CD4-positive, alpha-beta T cell treated with Interleukin-17A for 4 hours (primary cell): ENCODE data around the gene SEPSECS.
"Not testable (repeated sequence)": the region's sequence is repeated elsewhere in the genome, so short reads cannot be mapped to it uniquely, and the experiment has no call there.

Experiments
- DNase-seq: peaks from one replicate; pipeline ENCODE4 v3.0.0-alpha.2; 2020; ENCODE audit warnings: mixed read lengths

Gene SEPSECS

DNA sequence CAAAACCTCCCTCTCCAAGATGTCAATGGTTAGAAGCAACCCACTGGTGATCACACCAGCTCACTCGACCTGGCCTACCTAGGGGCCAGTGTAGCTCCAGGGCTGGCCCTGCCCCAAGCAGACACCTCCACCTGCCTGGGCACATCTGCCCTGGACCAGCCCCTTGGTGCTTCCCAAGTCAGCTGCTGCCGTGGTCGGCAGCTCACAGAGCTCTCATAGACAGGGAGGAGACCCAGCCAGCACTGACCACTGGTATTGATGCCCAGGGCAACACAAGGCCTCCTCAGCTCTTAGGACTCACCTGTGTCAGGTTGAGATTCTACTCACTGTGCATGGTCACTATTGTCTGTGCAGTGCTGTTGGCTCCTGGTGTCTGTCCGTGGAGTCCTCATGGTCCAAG is 51.7 kb downstream of the SEPSECS start:
- no peak for DNase-seq

DNA sequence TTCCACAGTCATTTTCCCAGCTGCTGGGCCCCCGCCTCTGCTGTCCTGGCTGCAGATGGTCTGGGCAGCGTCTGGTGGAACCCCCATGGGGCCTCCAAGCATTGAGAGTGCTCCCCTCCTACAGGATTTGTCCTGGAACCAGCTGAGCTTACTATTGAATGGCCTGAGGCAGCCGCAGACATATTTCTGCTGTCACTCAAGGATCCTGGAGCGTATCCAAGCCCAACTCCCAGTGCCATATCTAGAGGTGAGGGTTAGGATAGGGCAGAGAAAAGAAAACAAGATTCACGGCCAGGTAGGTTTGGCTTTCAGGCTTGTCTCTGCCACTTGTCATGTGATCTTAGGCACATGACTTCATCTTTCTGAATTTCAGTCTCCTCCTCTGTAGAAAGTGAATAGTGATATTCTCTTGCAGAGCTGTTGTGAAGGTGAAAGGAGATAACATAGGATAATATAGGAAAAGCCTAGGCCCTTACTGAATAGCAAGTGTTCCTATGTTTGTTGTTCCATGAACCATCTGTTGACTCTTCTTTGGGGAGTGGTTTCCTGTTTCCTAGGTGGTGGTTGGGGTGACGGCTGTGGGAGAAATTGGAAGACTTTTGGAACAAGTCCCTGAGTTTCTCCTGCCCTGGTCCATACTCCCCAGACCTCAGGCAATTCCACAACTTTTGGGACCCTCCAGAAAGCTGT is 52.3 kb downstream of the SEPSECS start:
- no peak for DNase-seq

DNA sequence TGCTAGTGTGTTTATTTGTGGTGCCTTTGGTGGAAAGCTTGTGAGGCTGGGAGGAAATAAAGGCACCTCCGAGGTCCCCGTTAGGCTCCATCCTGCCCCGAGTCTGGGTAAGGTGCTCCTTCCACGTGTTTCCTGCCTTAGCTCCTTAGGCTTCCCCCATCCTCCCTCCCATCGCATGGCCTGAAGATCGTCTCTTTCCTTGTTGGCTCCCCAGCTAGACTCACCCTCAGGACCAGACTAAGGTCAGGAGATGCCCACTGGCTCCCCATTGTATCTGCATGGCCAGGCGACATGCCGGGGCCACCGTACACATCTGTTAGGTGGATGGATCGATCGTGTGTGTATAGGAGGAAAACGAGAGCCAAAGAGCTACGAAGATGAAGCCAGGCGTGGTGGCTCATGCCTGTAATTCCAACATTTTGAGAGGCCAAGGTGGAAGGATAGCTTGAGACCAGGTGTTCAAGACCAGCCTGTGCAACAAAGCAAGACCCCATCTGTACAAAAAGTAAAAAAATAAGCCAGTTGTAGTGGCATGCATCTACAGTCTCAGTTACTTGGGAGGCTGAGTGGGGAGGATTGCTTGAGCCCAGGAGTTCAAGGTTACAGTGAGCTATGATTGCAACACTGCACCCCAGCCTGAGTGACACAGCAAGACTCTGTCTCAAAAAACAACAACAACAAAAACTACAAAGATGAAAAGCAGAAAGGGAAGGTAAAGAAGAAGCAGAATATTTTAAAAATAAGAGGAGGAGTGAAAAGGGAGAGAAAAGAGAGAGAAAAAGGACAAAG is 53.7 kb downstream of the SEPSECS start:
- no peak for DNase-seq

DNA sequence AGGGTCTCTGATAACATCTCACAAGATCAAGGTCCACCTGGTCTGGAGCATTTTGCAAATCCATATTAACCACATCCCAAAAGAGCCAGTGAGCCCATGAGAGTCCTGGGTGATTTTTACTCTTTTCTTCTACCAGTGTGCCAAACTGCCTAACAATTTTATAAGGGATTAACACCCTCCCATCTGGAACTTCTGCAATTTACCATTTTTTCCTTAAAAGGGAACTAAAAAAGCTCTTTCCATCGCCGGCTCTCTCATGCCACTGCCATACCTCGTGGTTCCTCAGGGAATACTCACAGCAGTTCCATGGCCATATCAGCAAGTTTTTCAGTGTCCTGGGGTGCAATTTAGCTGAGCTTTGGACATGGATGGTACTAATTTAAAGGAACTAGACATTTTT is 55.7 kb downstream of the SEPSECS start:
- DNase-seq, result no peak

DNA sequence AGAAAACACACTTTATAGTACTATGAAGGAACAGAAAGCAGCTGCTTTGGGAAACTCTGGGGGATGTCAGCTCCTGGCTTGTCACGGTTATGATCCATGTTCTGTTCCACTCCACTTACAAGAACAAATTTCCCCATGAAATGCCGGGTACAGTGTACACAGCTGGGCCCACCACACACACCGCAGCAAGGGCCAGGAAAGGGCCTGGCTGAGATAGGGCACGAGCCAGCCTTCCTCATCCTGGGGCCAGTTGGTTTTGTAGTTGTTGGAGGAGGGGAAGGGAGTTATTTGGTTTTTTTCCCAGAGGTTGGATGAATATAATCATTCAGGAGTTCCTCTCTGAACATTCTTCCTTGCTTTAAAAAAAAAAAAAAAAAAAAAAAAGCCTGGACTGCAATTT is 56.8 kb downstream of the SEPSECS start:
- DNase-seq, result no peak

DNA sequence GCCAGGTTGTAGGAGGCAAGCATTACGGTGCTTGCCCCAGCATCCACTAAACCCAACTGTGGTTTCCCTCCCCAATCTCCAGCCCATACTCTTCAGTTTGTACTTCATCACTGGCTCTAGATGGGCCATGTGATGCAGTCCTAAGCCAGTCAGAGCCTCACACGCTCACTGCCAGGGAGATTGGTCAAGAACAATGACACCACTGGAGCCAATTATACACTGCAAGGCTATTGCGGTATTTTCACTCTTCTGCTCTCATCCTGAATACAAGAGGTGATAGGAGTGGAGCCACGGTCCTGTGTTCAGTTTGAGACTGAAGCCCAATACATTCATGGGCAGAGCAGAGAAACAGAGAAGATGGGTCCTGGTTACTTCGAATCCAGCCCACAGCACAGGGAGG is 58.4 kb downstream of the SEPSECS start:
- DNase-seq, result no peak

DNA sequence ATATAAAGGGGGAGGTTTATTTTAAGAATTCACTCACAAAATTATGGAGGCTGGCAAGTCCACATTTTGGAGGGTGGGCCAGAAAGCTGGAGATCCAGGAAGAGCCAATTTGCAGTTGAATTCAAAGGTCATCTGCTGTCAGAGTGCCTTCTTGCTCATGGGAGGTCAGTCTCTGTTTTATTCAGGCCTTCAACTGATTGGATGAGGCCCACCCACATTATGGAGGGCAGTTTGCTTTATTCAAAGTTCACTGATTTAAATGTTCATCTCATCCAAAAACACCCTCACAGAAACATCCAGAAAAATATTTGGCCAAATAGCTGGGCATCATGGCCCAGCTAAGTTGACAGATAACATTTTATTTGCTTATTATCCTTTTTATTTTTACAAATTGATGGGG is 59.5 kb downstream of the SEPSECS start:
- no peak for DNase-seq

DNA sequence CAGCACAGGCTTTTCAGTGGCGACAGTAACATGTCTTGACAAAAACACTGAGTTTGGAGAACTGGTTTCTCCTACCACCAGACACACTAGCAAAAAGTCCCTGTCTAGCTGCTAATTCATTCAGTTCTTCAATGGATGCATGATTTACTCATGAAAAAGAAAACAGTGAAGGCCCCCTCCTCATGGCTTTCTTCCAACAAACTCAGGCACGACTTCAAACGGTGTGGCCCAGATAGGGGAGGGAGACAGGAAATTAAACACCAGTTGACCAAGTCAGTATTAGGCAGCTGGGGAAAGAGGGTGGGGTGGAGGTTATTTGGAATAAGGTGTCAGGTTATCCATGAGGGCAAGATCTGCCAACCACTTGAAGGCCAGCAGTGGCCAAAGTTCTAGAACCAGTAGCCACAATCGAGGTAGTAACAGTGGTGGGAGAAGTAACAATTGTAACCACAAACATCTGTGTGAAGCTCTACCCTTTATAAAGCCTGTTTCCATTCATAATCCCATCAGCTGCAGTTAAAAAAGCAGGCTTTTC is 60.2 kb downstream of the SEPSECS start:
- no peak for DNase-seq

DNA sequence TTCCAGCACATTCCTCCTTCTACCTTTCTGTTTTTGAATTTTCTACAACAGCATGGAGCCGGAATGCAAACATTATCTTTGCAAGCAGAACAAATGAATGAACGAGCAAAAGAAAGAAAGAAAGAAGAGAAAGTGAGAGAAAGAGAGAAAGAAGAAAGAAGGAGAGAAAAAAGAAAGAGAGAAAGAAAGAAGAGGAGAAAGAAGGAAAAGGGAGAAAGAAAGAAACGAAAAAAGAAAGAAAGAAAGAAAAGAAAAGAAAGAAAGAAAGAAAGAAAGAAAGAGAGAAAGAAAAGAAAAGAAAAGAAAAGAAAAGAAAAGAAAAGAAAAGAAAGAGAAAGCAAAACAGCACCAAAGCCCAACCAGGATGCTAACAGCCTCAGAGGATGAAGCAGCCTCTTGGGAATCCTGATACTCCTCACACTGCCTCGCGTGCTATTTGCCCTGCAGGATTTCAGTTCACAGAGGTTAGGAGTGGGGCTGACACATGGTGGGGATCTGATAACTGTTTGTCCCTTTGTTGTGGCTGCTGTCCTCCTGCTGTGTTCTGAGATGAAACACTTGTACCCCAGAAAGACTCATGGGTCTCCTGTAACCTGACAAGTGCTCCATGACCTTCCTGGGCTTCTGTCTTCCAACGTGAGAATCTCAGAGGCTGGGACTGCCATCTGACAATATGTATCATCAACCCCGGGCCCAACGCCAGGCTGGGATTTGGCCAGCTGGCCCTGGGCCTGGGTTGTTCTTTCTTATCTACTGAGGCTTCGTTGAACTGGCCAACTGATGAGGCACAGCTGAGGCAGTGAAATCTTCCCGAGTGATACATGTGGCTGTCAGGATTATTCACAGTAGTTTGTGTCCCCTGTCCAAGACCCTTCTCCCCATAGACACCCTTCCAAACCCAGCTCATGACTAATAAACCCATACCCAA is 61.0 kb downstream of the SEPSECS start:
- no peak for DNase-seq

DNA sequence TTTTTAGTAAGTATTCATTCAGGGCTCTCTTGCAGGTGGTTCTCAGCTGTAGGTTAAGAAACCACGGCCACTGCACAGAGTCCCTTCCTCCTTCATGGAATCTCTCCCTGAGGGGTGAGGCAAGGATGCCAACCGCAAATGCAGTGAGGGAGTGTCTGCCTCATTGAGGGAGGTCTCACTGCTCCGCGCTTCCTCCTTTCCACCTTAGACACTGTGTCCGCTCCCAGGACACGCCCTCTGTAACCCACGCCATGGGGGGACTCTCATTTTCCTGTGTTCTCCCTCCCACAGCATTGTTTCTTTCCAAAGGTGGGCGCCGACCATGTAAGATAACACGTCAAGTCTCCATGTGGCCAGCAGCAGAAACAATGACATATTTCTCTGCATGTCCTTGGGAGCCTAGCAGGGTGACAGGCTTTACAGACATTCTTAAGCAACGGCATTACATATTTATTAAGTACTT is 63.2 kb downstream of the SEPSECS start:
- no peak for DNase-seq

DNA sequence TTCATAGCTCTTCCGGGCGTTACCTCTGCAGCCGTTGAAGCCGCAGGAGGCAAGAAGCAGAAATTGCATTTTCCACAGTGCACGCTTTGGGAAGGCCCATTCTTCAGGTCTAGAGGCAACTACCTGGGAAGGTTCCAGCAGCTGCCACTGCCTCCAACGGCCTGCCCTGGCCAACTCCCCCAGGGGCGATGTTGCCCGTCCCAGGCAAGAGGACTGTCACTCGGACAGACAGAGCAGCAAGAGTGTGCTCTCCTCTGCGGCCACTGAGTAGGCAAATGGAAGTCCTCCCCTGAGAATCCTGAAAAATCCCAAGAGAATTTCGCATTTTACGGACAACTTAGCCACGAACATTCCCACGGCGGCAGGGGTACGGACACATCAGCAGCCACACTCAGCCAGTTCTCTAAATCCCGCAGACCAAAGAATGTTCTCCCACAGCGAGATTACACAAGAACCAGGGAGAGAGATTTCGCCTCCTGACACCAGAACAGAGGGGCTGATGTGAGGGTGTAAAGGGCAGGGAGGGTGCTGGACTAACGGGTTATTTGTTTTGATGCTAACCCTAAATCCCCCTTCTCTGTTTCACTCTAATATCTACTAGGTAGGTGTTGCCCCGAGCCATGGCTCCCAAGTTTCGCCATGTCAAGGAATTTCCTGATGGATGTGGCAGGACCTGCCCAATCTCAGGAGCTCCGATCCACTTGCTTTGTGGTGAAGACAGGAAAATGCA is 63.8 kb downstream of the SEPSECS start:
- DNase-seq, result no peak

DNA sequence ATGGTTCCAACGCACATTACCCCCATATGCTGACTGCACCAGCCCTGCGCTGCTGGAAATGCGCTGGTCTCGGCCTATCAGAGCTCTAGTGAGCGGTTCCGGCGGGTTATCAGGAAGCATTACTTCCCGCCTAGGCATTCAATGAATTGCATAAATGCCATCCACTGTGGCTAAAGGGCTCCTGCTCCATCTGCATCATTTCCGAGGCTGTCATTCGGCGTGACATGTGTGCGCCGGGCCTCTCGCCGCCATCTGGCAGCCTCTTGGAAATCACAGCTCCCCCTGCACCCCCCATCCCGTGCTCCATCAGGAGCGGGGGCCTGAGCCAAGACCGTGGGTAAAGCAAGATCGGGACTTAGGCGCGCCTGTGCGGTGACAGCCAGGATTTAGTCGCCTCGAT is 64.4 kb downstream of the SEPSECS start:
- no peak for DNase-seq

DNA sequence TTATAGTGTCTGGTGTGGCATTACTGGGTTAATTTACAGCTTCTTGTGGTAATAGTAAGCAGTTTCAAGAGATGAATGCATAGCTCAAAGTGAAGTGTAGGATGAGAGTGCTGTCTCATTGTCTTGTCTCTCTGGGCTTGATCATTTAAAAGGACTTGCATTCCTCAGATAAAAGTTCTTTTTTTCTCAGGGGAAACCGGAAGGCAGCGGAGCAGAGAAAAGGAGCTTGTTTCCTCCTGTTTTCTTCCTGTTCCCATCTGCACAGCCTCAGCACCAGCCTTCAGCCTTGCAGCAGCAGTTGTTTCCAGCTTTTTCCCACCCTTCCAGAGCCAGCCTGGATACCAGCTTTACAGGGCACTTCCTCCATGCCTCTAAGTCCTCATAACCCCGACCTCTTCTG is 68.1 kb downstream of the SEPSECS start:
- DNase-seq, result no peak

DNA sequence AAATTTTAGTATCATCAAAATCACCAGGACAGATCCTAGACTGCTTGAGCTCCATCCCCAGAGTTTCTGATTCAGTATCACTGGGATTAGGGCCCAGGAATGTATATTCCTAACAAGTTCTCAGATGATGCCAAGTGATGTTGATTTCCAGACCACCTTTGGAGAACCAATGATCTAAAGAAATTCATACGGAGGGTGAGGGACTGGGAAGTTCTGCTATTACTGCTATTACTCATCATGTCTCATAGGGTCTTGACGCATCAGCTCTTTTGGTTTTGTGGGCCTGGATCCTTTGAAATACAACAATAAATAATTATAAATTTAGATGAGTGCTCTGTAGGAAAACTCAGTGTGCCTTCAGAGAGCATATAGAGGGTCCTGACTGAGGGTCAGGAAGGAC is 69.7 kb downstream of the SEPSECS start:
- no peak for DNase-seq

DNA sequence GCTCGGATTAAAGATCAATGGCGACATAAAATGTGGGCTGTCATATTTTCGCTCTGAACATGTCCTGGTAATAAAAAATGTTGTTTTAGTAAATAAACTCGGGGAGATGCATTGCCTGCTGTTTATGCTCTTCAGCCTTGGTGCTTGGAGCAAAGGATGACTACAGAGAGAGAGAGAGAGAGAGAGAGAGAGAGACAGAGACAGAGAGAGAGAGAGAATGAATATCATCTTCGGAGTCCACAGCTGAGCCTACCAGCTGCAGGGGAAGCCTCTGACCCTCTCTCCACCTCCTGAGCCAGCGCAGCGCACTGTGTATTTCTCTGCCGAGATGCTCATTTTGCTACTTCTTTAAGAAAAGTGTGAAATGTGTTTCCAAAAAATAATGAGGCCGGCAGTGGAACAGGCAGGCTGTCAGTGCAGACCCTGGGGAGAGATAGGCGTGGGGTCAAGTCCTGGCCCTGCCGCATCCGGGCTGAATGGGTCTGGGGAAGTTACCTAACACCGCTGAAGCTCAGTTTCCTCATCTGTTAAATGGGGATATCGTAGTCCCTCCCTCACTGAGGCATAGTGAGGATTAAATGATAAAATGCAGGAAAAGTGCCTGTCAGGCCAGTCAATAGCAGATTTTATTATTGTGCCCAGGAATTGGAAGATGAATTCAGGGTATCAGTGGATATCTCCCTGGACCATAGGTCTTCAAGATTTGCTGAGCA is 71.0 kb downstream of the SEPSECS start:
- DNase-seq, result no peak

DNA sequence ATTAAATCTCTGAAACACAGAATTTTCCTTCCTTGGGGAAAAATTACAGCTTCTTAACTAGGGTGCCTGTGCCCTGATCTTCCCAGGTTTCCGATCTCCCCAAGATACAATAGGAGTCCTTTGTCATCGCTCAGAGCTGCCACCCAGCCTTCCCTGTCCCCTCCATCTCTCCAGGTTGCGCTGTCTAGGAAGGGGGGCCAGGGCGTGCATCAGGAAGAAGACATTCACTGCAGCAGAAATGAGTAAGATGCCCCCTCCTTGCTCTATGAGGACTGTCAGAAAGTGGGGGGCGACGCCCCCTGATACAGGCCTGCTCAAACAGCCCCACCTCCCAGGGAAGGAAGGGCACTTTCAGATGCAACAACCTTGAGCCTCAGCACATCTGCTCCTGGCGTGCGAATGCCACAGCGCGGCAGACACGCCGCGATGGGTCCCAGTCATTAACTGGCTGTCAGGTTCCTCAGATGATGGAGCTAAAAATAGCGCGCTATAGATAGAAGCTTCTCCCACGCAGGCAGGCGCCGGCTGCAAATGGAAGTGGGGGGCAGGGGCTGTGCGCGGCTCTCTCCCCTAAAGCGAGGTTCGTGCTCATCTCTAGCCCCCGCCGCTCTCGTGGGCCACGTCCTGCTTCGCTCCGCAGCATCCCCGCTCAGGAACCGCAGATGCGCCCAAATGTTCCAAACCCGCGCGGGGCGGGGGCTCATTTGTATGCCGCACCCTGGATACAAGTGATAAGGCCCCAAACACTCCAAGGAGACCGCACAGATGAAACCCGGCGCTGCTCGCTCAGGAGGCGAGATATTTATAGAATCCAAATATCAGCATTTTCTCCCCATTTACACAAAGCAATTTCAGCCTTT is 71.9 kb downstream of the SEPSECS start:
- no peak for DNase-seq

DNA sequence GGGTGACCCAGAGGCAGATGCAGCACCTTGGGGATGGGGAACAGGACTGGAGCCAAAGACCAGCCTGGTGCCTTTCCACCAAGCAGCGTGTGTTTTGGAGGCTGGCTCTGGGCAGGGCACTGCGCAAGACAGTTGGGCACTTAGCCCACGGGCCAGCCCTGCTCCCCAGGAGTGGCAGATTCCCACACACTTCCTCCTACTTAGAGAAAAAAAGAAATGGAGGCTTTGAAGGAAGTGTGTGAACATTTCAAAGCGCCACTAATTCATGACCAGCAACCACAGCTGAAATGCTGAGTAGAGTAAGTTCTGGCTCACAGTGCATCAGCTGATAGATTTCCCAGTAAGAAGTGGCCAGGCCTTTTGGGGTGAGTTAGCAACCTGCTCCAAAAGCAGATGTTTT is 74.6 kb downstream of the SEPSECS start:
- DNase-seq, result no peak

DNA sequence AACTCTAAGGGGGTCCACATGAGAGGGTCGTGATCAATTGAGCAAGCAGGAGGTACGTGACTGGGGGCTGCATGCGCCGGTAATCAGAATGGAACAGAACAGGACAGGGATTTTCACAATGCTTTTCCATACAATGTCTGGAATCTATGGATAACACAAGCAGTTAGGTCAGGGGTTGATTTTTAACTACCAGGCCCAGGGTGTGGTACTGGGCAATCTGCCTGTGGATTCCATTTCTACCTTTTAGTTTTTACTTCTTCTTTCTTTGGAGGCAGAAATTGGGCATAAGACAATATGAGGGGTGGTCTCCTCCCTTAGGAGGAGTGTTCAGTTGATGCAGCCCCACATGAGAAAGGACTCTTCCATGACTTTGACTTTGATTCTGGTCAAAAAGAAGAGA is 76.8 kb downstream of the SEPSECS start:
- DNase-seq, result not testable (repeated sequence)

DNA sequence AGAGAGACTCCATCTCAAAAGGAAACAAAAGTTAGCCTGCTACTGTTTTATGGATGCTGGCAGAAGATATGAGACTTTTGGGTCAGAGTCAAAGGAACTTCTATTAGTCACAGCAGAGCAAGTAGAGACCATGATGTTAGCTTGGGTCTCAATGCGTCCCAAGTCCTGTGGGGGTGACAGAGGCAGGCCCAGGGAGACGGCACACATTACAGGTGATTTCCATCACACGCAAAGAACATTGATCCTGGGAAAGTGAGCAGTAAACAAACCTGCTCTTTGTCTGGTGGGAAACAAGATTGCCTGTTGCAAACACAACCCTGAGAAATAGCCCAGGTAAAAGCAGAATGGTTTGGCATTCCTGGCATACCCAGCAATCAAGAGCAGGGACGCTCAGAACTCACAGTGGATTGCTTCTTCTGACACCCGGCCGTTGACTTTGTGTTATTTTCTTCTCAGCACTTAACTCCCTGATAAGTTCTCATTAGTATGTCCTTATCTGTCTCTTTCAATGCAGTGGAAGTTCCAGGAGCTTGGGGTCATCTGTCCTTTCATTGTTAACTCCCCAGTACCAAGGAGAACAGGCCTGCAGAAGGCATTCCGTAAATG is 78.3 kb downstream of the SEPSECS start:
- DNase-seq, result no peak

DNA sequence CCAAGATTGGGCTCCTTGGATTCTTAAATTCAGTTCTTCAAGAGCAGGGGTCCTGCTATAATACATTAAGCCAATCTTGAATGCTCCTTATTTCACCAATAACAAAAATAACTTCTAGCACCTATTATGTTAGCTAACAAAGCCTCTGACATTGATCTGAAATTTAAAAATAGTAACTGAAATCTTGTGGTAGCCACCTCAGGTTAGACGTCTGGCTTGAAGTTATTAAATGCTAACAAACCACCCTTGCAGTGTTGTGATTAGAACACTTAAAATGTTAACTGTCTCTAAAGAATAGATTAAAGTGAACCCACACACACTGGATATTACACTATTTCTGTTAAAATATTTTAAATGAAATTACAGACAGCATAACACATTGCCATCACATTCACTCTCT is 79.7 kb downstream of the SEPSECS start:
- no peak for DNase-seq
